Stimulated activated CD8-positive, alpha-beta memory T cell treated with anti-CD3 and anti-CD28 coated beads, Interleukin-2, amount 100 ng/mL, for 1 hour (primary cell): ENCODE results near the gene FBRS.
"Not testable (repeated sequence)": the region's sequence is repeated elsewhere in the genome, so short reads cannot be mapped to it uniquely, and the experiment has no call there.

Source experiments
- DNase-seq, 2 donors: peaks; one replicate each; pipeline ENCODE4 v3.0.0-alpha.2; 2020; ENCODE audit warnings: low read depth in 2 of 2

The FBRS gene

GRCh38 chr16:30665155-30665829 lies 7.1 kb downstream of the FBRS start:
- no peak for DNase-seq

DNA sequence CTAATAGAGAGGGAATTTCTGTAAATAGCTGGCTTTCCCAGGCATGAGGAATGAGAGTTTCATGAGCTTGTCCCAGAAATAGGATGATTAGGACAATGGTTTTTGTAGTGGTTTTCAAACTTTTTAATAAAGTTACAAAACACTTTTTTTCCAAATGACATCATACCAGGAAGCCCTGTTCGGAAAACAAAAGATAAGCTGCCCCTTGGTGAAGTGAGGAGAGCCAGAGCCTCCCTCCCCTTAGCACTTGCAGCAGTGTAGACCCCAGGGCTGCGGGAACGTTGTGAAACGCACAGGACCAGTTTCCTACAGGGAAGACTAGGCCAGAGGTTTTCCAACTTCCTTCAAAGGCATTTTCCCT lies 7.6 kb downstream of the FBRS start:
- no peak for DNase-seq

DNA sequence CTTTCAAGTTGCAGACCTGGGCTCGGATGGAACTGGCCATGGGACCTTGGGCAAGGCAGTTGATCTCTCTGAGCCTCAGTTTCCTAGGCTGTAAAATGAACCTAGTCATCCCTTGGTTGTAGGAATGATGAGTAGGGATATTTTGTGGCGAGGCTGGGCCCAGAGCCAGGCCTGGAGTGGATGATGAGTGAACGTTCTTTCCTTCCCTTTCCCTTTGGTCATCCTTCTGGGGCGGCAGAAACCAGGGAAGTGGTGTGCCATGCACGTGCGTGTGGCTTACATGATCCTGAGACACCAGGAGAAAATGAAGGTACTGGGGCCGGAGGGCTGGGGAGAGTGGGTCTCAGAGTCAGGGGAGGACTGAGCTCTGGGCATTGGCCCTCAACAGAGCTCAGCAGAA lies 8.4 kb downstream of the FBRS start:
- DNase-seq, result no peak

GRCh38 chr16:30667361-30667905 lies 9.2 kb downstream of the FBRS start:
- DNase-seq, result no peak

GRCh38 chr16:30668393-30668792 lies 10.2 kb downstream of the FBRS start:
- DNase-seq, result no peak

DNA sequence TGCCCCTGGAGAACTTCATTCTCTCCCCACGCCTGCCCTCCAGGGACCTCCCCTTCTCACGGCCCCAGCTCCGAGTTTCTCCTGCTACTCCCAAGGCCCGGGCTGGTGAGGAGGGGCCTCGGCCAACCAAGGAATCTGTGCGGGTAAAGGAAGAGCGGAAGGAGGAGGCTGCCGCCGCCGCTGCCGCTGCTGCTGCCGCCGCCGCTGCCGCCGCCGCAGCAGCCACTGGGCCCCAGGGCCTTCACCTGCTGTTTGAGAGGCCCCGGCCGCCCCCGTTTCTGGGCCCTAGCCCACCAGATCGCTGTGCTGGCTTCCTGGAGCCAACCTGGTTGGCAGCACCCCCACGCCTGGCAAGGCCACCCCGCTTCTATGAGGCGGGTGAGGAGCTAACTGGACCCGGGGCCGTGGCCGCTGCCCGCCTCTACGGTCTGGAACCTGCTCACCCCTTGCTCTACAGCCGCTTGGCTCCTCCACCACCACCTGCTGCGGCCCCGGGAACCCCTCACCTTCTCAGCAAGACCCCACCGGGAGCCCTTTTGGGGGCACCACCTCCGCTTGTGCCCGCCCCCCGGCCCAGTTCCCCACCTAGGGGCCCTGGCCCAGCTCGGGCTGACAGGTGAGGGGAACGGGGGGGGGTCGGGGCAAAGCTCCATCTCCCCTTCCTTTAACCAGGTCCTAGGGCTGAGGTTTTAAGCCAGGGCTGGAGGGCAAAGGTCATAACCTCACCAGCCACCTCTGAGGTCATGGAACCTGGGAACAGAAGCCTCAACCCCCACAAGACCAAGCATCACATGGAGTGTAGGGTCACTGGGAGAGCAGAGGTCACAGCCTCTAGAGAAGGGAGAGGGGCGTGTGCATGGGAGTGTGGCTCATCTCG lies 11.0 kb downstream of the FBRS start:
- no peak for DNase-seq

GRCh38 chr16:30669903-30670824 lies 11.9 kb downstream of the FBRS start:
- DNase-seq, result no peak

DNA sequence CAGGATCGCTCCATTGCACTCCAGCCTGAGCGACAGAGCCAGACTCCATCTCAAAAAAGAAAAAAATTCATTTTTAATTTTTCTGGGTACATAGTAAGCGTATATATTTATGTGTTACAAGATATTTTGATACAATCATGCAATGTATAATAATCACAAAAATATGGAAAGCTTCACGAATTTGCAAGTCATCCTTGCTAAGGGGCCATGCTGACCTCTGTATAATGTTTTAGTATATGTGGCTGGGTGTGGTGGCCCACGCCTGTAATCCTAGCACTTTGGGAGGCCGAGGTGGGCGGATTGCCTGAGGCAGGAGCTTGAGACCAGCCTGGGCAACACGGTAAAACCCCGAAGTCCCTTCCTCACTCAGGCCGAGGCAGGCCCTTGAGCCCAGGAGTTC lies 16.9 kb downstream of the FBRS start:
- no peak for DNase-seq

GRCh38 chr16:30677931-30678585 lies 19.8 kb downstream of the FBRS start:
- DNase-seq, result no peak

DNA sequence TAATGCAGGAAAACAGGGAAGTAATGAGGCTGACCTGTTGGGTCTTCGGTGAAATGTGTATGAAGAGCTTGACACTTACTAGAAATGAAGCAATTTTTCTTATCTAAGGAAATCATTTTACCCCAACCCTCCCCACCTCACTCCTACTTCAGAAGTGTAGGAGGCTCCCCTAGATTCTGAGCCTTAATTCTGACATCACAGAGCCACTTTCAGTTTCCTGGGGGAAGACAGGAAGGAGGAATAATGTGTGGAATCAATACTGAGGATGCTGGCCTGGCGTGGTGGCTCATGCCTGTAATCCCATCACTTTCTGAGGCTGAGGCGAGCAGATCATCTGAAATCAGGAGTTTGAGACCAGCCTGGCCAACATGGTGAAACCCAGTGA lies 20.3 kb downstream of the FBRS start:
- DNase-seq, result no peak

- DNase-seq, result no peak
Observed at GRCh38 chr16:30680326-30680725, 22.1 kb downstream of the FBRS start.

GRCh38 chr16:30688701-30689100 lies 30.5 kb downstream of the FBRS start:
- DNase-seq, result no peak

DNA sequence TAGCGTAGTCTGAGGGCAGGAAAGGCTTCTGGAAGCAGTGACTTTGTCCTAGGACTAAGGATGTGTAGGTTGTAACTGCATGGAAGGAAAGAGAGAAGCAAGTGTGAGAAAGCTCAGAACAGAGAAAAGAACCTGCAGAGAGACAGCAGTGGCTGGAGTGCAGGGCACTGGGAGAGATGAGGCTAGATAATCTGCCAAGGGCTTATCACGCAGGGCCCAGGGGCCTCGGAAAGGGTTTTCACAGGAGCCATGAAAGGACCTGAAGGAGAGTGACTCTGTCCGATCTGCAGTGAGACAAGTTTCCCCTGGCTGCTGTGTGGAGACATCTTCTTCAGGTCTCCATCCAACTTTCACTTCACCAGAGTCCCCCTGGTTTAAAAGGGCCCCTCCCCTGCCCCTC lies 33.7 kb downstream of the FBRS start:
- no peak for DNase-seq

DNA sequence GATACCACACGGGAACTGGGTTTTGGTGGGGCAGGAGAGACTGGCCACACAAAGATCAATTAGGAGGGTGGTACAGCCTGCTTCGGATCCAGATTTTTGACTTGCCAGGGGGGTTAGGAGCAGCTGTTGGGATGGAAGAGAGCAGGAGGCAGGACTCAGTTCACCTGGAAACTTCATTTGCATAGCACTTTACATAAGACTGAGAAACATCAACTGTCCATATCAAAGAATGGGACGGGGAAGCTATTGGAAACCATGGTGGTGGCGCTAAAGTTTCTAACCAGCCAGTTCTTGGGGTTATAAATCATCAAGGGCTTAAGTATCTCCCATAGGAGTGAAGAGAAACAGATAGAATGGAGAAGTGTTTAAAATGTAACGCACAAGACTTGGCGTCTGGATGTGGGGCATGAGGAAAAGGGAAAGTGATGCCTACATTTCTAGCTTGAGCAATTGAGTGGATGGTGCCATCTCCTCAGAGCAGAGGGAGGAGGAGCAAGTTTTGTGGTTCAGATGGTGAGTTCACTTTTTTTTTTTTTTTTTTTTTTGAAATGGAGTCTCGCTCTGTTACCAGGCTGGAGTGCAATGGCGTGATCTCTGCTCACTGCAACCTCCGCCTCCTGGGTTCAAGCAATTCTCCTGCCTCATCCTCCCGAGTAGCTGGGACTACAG lies 34.3 kb downstream of the FBRS start:
- DNase-seq, result no peak

- DNase-seq, result no peak
Observed at GRCh38 chr16:30694926-30695693, 36.9 kb downstream of the FBRS start.

DNA sequence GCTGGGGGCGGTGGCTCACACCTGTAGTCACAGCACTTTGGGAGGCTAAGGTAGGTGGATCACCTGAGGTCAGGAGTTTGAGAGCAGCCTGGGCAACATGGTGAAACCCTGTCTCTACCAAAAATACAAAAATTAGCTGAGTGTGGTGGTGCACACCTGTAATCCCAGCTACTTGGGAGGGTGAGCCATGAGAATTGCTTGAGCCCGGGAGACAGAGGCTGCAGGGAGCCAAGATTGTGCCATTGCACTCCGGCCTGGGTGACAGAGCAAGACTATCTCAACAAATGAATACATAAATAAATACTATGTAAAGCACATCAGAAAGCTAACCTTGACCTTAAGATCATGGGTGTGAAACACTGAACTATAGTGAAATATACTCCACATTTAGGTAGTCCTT lies 38.4 kb downstream of the FBRS start:
- DNase-seq, result not testable (repeated sequence)

DNA sequence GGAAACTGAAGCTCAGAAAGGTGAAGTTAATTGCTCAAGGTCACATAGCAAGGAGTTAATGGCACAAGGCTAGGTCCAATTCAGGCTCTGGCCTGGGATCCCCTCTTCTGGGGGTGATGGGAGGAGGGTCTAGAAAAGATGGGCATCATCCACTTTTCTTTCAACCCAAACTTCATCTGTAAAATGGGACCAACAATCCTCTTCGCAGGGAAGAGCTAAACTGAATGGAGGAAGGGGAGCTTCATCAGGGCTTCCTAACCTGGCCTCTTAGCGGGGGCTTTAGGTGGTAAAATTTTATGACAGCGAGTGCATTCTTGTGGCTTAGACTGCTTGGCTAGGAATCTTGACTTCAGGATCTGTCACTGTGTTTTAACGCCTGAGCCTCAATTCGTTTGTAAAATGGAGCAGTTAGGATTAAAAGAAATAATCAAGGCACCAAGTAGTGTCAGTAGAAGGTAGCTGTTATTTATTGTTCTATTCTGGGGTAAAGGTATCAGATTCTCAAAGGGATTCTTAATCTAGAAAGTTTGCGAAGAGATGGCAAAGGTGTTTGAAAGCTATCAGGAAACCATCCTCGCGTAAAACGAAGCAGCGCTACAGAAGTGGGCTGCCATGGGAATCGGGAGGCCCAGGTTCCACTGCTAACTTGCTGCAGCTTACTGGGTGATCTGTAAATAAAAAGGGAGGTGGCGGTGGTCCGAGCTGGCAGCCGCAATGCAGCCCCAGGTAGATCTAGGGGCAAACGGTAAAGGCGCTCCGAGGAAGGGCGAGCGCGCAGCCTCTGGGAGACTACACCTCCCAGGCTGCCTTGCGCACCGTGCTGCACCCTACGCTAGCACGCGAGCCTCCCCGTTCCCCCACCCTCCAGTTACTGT lies 39.3 kb downstream of the FBRS start:
- no peak for DNase-seq

DNA sequence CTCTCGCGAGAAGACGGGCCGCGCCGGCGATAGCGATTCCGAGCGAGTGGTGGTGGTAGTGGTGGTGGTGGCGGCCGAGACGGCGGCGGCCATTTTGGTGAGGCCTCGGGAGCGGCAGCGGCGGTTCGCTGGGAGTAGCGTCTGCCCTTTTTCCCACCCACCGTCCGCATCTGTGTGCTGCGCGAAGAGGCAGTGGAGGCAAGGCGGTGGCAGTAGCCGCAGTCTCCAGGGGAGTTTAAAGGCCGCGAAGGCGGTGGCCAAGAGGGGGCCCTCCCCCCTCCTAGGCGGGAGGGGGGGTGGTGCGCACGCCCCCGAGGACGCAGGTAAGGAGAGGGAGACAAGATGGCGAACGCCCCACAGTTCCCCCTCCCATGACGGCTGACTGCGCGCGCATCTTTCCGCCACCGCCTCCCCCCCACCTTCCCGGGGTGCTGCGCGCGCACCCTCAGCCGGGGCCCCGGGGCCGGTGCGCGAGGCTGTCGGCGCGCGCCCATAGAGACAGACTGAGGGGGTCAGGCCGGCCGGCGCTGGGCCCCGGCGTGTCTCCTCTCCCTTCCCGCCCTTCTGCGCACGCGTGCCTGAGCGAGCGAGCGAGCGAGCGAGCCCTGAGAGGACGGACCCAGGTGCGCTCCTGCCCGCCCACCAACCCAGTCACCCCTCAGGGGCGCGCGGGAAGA lies 40.0 kb downstream of the FBRS start:
- DNase-seq, result peak; percentile 97 to 98
